Keratinocyte (primary cell): ENCODE measurements around the gene GPC4.

Source experiments
- EZH2 ChIP-seq: IDR thresholded peaks from one replicate; pipeline ENCODE4 v1.6.1; 2012; ENCODE audit warnings: inconsistent platforms, mild to moderate bottlenecking, low read length, moderate library complexity
- TF ChIP-seq, protein P1 (sequence below), 3 experiments: IDR thresholded peaks in 1 of 3; conservative IDR thresholded peaks in 1 of 3; optimal IDR thresholded peaks in 1 of 3; 2 replicates in 2 of 3; 3 replicates in 1 of 3; pipeline versions ENCODE3 to v1.5.1; 2011; ENCODE audit warnings: low read length in 3 of 3, mild to moderate bottlenecking in 3 of 3, moderate library complexity in 2 of 3, control low read depth in 1 of 3, inconsistent platforms in 1 of 3; ENCODE audit not compliant: insufficient read depth in 2 of 3; ENCODE audit errors: extremely low read depth in 1 of 3

DNA sequence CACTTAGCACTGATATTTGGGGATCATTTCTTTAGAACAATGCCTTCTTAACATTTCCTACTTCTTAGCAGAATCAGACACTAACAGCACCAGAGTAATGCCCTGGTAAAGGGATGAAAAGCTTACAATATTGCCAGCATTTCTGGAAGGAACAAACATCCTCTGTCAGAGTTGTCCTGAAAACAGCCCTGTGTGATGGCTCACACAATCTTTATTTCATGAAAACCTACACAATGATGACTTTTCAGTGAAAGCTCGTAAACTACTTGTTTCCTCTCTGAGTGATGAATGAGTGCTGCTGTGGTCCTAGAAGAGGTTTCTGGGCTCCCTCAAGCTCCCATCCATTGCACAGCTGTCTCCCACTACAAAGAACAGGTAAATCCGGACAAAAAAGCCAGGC lies 52.8 kb downstream of the GPC4 start:
- no peak for TF ChIP-seq EZH2
- TF ChIP-seq, protein P1, sequence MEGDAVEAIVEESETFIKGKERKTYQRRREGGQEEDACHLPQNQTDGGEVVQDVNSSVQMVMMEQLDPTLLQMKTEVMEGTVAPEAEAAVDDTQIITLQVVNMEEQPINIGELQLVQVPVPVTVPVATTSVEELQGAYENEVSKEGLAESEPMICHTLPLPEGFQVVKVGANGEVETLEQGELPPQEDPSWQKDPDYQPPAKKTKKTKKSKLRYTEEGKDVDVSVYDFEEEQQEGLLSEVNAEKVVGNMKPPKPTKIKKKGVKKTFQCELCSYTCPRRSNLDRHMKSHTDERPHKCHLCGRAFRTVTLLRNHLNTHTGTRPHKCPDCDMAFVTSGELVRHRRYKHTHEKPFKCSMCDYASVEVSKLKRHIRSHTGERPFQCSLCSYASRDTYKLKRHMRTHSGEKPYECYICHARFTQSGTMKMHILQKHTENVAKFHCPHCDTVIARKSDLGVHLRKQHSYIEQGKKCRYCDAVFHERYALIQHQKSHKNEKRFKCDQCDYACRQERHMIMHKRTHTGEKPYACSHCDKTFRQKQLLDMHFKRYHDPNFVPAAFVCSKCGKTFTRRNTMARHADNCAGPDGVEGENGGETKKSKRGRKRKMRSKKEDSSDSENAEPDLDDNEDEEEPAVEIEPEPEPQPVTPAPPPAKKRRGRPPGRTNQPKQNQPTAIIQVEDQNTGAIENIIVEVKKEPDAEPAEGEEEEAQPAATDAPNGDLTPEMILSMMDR (optimal IDR thresholded peaks at IDR 0.05 in 1 of 3, IDR thresholded peaks at IDR 0.05 in 1 of 3, conservative IDR thresholded peaks at IDR 0.05 in 1 of 3; ENCODE audit: extremely low read depth in 1 of 3, insufficient read depth in 2 of 3, low read length in 3 of 3): no peak
